PC-9 (cell line): ENCODE results near the gene PTPN14. TPM values are rescaled to one million over a fixed set of nuclear protein-coding genes. Genes with fewer than 3 reads are reported as not detected.

Source experiments
- BruUV-seq: library from RNA; stranded (reverse); fragments of 400-500 nt; replicated peaks from 2 replicates; lab custom pipeline; 2021; lab: Mats Ljungman, UMichigan
- CTCF ChIA-PET: fragments of 300-600 bp; sonication (Branson Sonifier 250); formaldehyde crosslinking; loops from one replicate; lab custom pipeline; 2022; ENCODE audit warnings: antibody characterized with exemption; lab: Charles Lee
- POLR2A ChIA-PET: fragments of 300-600 bp; sonication (Branson Sonifier 250); formaldehyde crosslinking; loops from one replicate; lab custom pipeline; 2022; ENCODE audit warnings: antibody characterized with exemption; ENCODE audit not compliant: unreplicated experiment; lab: Charles Lee
- DNase-seq, 2 experiments: peaks; one replicate each; pipeline versions ENCODE4 v3.0.0 to v3.0.0-alpha.2; 2015 to 2022; ENCODE audit warnings: mixed read lengths in 1 of 2
- H2AFZ ChIP-seq: fragments of 200-600 bp; sonication (generic); 2 replicates; pipeline ENCODE4 v1.8.1; 2017; ENCODE audit warnings: antibody characterized with exemption
- H3F3A ChIP-seq: fragments of 200-600 bp; sonication (generic); 2 replicates; pipeline ENCODE4 v1.8.1; 2017; ENCODE audit warnings: antibody characterized with exemption, mild to moderate bottlenecking, low read depth; ENCODE audit not compliant: insufficient read depth
- H3K27ac ChIP-seq: fragments of 200-600 bp; sonication (generic); 2 replicates; pipeline ENCODE4 v1.6.1; 2016; ENCODE audit warnings: mixed run types
- H3K27me3 ChIP-seq: fragments of 200-600 bp; sonication (generic); 2 replicates; pipeline ENCODE4 v1.6.1; 2016; ENCODE audit warnings: low read depth, mixed run types; ENCODE audit not compliant: insufficient read depth
- H3K36me3 ChIP-seq: fragments of 200-600 bp; sonication (generic); 2 replicates; pipeline ENCODE4 v1.6.1; 2016; ENCODE audit warnings: low read depth, mixed run types
- H3K4me1 ChIP-seq: fragments of 200-600 bp; sonication (generic); replicated peaks from 2 replicates; pipeline ENCODE4 v1.6.1; 2016; ENCODE audit warnings: mixed run types; ENCODE audit not compliant: insufficient read depth
- H3K4me2 ChIP-seq: fragments of 200-600 bp; sonication (generic); 2 replicates; pipeline ENCODE4 v1.6.1; 2017; ENCODE audit warnings: mixed run types
- H3K4me3 ChIP-seq: fragments of 200-600 bp; sonication (generic); 2 replicates; pipeline ENCODE4 v1.6.1; 2016; ENCODE audit warnings: mixed run types
- H3K79me2 ChIP-seq: fragments of 200-600 bp; sonication (generic); 2 replicates; pipeline ENCODE4 v1.6.1; 2017; ENCODE audit warnings: low read depth, mixed run types
- H3K9me2 ChIP-seq: fragments of 200-600 bp; sonication (generic); 2 replicates; pipeline ENCODE4 v1.8.1; 2017; ENCODE audit warnings: mild to moderate bottlenecking; ENCODE audit not compliant: insufficient read depth
- H3K9me3 ChIP-seq: fragments of 200-600 bp; sonication (generic); 2 replicates; pipeline ENCODE4 v1.8.1; 2016; ENCODE audit warnings: low read depth; ENCODE audit not compliant: insufficient read depth
- H4K20me1 ChIP-seq: fragments of 200-600 bp; sonication (generic); 2 replicates; pipeline ENCODE4 v1.8.1; 2017; ENCODE audit not compliant: insufficient read depth
- CTCF ChIP-seq: fragments of 200-600 bp; sonication (generic); conservative IDR thresholded peaks from 2 replicates; pipeline ENCODE4 v1.6.1; 2017; ENCODE audit warnings: mixed run types, antibody characterized with exemption, mild to moderate bottlenecking, moderate library complexity
- EZH2 ChIP-seq: fragments of 200-600 bp; sonication (generic); IDR thresholded peaks from 2 replicates; pipeline ENCODE4 v1.8.0; 2017; ENCODE audit warnings: antibody characterized with exemption, low read depth
- intact Hi-C: fragments of 100-400 bp; cut with micrococcal nuclease; formaldehyde crosslinking; loops from one replicate; pipeline ENCODE4 v1.10.0; 2022; ENCODE audit not compliant: unreplicated experiment
- total RNA-seq: library from RNA; stranded (reverse); gene quantifications from 2 replicates; pipeline ENCODE4 v1.2.3, GENCODE V29; 2021

PTPN14 gene
- total RNA-seq, 1 experiment from 2014 or later = 78.9 TPM

- no peaks in the 10 kb centered on the region for H3K27me3 ChIP-seq
- no peak overlapping the region for H3K4me2 ChIP-seq
- BruUV-seq = TSS peak; percentile 6
- no peak for DNase-seq
- POLR2A ChIA-PET = no interaction called here
- H3F3A ChIP-seq = no peaks in the 10 kb centered on the region
- H3K9me2 ChIP-seq = no peaks in the 10 kb centered on the region
- H3K27ac ChIP-seq = no peak overlapping the region
- no peak overlapping the region for H2AFZ ChIP-seq
- intact Hi-C loops = no loop called here
- H3K36me3 ChIP-seq = no peaks in the 10 kb centered on the region
- H3K79me2 ChIP-seq = no peaks in the 10 kb centered on the region
- no peaks in the 10 kb centered on the region for H4K20me1 ChIP-seq
- CTCF ChIA-PET = interaction anchor here (0.6 kb wide), 1 partner anchor 13 kb away, joined by 3 read pairs; no protein-coding TSS in a partner anchor
- H3K9me3 ChIP-seq = no peaks in the 10 kb centered on the region
- no peaks in the 10 kb centered on the region for H3K4me1 ChIP-seq
- no peak overlapping the region for H3K4me3 ChIP-seq
- TF ChIP-seq CTCF = no peak
- TF ChIP-seq EZH2 = no peak
Measured at GRCh38 chr1:214362188-214362882, 189.1 kb downstream of the PTPN14 start.

GRCh38 chr1:214361636-214362035 lies 189.8 kb downstream of the PTPN14 start:
- no peaks in the 10 kb centered on the region for H3K4me1 ChIP-seq
- H3K27ac ChIP-seq = no peak overlapping the region
- no peaks in the 10 kb centered on the region for H3F3A ChIP-seq
- no peaks in the 10 kb centered on the region for H3K79me2 ChIP-seq
- H3K4me3 ChIP-seq = no peak overlapping the region
- TF ChIP-seq EZH2 (no peak), CTCF (no peak)
- H3K4me2 ChIP-seq = no peak overlapping the region
- intact Hi-C loops = no loop called here
- H4K20me1 ChIP-seq = no peaks in the 10 kb centered on the region
- no peak overlapping the region for H2AFZ ChIP-seq
- no TSS peak for BruUV-seq
- no peaks in the 10 kb centered on the region for H3K9me3 ChIP-seq
- H3K9me2 ChIP-seq = no peaks in the 10 kb centered on the region
- no peaks in the 10 kb centered on the region for H3K27me3 ChIP-seq
- ChIA-PET CTCF (no interaction called here), POLR2A (no interaction called here)
- no peaks in the 10 kb centered on the region for H3K36me3 ChIP-seq
- no peak for DNase-seq

GRCh38 chr1:214360525-214361164 lies 190.8 kb downstream of the PTPN14 start:
- intact Hi-C loops = no loop called here
- Histone ChIP-seq H3K9me2 (no peaks in the 10 kb centered on the region), H3K27me3 (no peaks in the 10 kb centered on the region), H3K9me3 (no peaks in the 10 kb centered on the region), H3K4me1 (no peaks in the 10 kb centered on the region), H3K4me2 (no peak overlapping the region), H2AFZ (no peak overlapping the region), H3K27ac (no peak overlapping the region), H3K36me3 (no peaks in the 10 kb centered on the region), H3F3A (no peaks in the 10 kb centered on the region), H3K4me3 (no peak overlapping the region), H4K20me1 (no peaks in the 10 kb centered on the region), H3K79me2 (no peaks in the 10 kb centered on the region)
- no peak for TF ChIP-seq CTCF
- TF ChIP-seq EZH2 = no peak
- BruUV-seq = no TSS peak
- no peak for DNase-seq
- ChIA-PET CTCF (no interaction called here), POLR2A (no interaction called here)
